Measurements from ENCODE around the gene CST3. TPM values are rescaled to one million over a fixed set of nuclear protein-coding genes. Genes with fewer than 3 reads are reported as not detected.

CST3 gene
- total RNA-seq, 1 donor from 2014 or later: 63.6 TPM

DNA sequence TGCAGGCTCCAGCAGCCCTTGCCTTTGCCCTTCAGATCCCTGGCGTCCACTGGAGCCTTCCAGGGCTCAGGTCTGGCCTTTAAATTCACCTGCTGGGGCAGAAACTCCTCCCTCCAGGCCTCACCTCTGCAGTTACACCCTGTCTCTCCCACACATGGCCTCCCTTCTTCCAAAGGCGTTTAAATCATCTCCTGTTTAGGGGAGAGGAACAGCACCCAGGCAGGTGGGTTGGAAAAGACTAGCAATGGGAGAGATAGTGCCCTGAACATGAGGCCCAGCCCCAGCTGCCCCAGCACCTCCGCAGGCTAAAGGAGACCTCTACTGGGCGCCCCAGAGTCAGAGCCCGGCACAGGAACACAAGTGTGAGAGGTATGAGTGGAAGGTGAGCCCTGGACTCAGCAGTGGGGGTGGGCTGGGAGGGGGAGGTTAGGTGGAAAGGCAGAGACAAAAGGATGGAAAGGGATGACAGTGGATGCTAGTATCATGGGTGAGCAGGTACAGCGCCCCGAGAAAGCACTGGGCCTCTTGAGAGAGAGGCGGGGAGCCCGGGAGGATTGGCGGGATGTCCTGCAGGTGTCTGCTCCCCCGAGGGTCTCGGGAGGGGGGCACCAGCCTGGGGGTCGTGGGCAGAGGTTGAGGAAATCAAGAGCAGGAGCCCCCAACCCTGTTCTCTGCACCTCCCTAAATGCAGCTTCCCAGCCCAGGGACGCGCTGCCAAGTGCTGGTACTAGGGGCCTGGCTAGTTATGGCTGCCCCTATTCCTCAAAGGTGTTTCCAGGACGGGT is 31.7 kb downstream of the CST3 start, which contains the start of gene CST9:
TSS of gene CST9 (minus strand) at position 51 of the 785 bp plus-strand sequence. CDS start 53 bp downstream, outside the sequence.
- FAIRE-seq (no peak), DNase-seq (ENCODE audit: low spot score in 2 of 2) (no peak)

DNA sequence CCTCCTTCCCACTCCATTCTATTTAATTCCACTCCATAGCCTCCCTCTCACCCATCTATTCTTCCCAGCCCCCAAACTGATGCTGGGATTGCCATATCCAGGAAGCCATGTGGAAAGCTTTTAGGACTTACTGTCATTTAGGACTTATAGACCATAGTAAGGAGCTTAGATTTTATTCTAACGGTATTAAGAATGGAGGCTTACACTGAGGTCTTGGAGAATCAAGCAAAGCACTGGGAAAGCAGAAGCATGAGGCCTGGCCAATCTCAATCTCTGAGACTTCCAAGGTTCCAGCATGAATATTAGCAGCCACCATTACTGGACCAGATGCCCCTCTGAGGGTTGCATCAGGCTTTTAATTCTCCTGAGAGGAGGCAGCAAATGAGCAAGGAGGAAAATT is 33.4 kb downstream of the CST3 start:
- no peak for FAIRE-seq

DNA sequence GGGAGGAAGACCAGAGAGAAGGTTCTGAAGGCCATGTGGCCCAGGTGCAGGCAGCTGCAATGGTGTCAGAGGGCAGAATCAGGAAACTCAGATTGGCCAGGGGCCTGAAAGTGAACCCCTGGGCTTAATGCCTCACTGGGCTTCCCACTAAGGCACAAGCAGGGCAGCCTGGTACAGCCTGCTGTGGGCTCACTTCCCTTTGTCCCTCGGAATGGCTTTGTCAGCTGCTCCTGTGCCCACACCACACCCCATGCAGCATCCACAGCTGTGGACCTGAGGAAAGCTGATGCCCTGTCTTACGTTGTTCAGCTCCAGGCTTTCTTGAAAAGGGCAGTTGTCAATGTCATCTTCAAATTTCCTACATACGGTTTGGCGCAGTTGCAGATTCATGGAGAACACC is 34.4 kb downstream of the CST3 start:
- no peak for FAIRE-seq

More for the DNA sequence above, 33.4 kb downstream of the CST3 start:
- no peak for DNase-seq (ENCODE audit: low spot score in 2 of 2)

DNA sequence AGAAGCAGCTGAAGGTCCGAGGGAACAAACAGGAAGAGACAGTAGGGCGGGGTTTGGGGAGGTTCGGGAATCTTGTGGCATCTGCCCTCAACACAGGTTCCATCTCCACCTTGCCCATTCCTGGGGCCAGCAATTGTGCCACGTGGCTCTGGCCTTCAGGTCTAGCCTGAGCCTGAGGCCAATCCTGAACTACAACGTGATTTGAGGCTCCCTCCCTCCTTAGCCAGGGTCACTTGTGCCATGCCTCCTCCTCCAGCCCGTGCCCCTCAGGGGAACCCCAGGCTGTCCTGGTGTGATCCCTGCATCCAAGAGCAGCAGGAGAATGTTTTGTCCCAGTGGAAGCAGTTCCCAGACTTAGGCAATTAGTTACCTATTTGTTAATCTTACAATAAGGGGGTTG is 35.1 kb downstream of the CST3 start:
- DNase-seq (ENCODE audit: low spot score in 2 of 2) (no peak), FAIRE-seq (no peak)

More for the DNA sequence above, 34.4 kb downstream of the CST3 start:
- DNase-seq (ENCODE audit: low spot score in 2 of 2): no peak

DNA sequence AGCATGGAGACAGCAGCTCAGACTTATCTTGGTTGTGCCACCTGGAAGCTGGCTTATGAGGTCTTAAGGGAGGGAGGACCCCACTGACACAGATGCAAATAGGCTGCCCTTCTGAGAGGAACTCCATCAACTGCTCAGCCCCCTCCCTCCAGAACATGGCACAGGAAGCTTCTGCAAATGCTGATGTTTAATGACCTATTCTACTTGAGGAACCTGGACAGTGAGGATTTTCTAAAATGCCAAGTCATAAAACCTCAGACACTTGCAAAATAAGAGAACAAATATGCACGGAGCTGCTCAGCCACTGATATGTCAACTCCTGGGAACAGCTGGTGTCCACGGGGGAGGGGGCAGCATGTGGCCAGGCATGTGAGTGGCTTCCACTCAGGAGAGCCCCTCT is 35.5 kb downstream of the CST3 start:
- DNase-seq (ENCODE audit: low spot score in 2 of 2): no peak
- FAIRE-seq: no peak

DNA sequence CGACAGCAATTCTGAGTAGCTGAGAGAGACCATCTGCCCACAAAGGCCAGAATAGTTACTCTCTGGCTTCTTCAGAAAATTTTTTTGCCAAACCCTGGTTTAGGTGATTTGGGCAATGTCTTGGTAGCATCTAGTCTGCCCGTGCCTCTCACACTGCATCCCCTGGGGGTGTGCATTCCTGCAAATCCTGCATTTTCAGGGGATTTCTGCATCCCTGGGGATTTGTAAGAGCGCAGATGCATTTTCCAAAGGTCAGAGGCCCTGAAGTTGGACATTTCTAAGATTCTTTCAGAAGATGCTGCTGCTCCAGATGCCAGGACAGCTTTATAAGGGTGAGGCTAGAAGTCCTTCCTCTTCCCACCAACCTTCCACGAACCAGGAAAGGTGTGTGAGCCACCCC is 36.0 kb downstream of the CST3 start:
- FAIRE-seq (no peak), DNase-seq (ENCODE audit: low spot score in 2 of 2) (no peak)

DNA sequence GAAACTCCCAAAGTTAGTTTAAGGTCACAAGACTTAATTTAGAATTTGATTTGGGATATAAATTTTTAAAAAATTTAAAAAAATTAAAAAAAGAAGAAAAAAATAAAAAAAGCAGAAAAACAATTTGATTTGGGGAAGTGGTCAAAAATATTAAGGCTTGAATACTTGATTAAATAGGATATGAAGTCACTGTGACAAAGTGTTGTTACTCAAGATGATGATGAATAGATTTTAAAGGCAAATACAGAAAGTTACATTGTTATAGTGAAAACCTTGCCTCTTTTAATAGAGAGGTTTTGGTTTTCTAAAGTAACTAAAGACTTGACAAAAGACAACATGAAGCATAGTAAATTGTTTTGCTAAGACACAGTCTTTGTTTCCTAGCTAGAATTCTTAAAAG is 39.3 kb downstream of the CST3 start:
- DNase-seq (ENCODE audit: low spot score in 2 of 2): no peak
- peak; percentile 82 for FAIRE-seq

DNA sequence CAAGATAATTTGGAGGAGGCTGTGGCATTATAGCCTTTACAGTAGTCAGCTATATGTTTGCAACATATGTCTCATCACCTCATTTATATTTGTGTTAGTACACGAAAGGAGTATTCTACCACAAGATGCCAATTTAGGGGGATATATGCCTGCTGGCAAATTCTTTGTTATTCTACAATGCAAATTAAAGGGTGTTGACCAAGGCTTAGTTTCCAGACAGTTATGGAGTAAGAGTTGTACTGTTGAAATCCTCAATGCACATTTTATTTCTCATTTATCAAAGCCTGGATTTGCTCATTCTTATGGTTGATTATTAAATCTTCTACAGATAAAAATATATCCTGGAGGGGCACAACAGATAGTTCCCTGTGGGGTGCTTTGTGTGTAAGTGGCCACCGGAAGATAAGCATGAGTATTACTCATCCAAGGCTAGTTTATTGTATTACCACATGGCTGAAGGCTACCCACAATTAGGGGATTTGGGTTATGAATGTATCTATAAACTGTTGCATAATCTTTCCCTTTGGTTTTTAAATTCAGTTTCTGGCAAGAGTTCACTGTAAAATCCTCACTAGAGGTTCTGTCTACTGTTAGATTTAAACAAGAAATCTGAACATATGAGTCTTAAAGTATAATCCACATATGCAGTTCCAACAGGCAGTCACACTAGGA is 41.0 kb downstream of the CST3 start:
- DNase-seq (ENCODE audit: low spot score in 2 of 2) (no peak), FAIRE-seq (no peak)

DNA sequence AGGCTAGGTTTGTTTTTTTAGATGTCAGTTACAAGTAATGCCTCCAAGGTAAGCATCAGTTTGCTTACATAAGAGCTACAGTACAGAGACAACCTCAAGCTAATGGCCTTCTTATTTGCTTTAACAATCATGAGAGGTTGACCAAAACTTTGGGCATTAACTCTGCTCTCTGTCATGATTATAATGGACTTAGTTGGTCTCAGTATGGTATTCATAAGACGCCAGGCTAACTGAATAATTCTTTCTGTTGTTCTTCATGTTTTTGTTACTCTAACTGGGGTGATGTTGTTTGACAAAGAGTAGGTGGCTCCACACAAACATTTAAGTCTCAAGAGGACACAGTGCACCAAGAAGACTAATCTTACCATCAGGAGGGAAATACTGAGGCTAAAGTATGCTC is 41.8 kb downstream of the CST3 start:
- DNase-seq (ENCODE audit: low spot score in 2 of 2) (no peak), FAIRE-seq (no peak)

DNA sequence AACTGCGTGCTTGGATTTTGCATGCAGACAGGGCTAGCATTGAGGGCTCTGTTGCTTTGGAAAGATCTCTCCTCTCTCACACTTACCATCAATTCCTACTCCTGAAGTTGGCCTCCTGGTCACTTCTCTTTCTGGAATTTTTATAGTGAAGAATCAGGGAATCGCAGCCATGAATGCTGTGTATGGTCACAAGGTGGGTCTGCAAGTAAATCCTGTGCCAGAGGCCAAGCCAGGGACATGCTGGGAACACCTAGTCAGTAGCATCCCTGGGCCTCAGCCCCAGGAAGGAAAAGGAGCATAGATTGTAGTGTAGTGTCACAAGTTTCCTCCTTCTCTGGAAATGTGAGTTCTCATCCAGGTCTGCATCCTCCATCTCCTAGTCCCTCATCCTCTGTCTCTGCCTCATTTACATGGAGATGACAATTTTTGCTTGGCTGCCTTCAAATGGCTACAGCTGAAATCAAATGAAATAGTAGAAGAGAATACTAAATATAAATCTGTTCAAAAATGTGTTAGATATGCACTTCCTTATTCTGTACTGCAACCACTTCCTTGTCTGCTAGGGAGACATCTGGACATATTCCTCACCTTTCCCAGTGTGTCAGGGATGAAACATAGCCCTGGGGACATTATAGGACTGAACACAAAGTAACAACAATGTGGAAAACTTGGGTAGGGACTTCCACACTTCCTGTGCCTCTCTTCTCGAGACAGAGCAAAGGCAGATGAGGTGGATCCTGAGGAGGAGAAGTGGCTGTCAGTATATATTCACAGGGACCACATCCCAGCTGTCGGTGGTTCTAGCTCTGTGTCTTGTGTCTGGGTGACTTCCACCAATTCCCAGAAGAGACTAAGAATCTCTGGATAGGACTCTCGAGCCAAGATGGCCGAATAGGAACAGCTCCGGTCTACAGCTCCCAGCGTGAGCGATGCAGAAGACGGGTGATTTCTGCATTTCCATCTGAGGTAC is 49.0 kb downstream of the CST3 start:
- no peak for DNase-seq (ENCODE audit: low spot score in 2 of 2)
- FAIRE-seq: no peak

DNA sequence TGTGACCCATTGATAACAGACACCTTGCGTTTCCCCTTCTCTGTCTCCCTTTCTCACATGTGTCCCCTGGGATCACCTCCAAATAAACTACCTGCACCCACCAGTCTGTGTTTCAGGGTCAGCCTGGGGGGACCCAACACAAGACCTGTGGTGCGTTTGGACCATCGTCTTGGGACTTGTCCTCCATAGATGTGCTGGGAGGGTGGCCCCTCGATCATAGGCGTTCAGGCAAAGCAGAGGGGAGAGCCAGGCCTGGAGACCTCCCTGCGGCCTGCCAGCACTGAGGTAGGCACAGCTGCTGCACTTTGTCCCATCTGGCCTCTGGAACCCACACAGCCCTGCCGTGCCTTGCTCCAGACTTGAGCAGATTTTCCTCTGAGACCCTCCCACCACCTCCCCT is 50.1 kb downstream of the CST3 start:
- no peak for FAIRE-seq
- no peak for DNase-seq (ENCODE audit: low spot score in 2 of 2)

DNA sequence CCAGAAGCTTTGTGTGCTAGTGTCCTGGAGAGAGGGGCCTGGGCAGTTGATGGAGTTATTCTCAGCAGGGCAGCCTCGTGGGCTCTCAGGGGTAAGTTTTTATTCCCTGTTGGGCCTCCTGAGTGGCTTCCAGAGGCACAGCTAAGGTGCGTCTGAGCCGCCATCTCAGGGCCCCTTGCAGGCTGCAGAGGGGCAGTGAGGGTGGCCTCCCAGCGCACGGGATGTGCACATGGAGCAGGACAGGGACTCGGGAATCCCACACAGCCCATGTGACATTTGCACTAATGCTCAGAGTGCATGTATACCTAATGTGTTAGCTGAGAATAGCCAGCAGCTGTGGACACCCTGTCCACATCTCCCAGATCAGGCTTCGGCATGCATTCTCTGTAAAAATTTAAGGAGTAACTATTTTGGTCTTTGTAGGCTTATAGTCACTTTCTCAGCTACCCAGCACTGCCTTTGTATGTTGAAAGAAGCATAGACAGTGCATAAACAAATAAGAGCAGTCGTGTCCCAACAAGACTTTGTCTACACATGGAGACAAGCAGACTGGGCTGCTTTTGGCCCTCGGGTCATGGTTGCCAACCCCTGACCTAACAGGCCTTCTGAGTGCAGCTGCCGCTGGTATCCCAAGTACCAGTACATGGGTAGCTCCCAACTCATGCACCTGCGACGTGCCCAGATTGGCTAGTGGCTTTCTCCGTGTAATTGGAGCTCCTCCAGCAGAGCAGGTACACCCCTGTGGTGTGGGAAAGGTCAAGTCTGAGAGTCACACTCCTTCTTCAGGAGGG is 50.8 kb downstream of the CST3 start:
- FAIRE-seq (no peak), DNase-seq (ENCODE audit: low spot score in 2 of 2) (no peak)

DNA sequence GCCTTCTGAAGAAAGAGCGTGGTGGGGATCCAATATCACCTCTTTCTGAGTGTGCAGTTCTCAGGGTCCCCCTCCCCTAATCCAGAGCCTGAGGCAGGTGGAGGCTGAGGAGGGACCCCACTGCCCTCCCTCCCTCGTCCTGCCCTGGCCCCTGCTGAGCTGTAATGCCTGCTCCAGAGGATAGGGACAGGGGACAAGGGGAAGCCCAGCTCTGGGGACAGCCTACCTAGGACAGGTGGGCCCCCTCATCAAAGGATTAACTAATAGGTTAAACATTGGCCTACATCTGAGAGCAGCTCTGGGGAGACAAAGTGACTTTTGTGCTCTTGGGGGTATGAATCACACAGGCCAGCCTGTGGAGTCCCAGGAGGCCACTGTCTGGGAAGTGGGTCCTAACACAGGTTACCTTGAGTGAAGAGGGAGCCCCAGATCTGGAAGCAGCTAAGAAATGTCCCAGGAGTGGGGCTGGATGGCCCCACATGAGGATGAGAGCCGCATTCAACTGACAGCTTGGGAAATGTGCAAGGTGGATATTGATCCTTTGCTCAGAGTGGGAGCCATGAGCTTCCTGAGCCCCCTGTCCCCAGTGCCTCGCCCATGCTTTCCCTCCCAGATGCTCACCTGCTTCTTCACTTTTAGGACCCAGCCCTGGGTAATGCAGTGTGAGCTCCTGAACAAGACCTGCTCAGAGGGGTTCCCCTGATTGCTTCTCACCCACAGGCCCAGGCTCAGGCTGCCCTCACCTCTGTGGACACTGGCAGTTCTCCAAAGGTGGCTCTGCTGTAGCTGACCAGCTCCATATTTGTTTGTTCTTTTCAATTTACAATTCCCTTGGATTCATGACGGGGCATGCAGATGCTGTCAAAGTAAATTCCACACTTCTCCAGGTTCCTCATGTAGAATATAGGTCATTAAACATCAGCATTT is 51.7 kb downstream of the CST3 start:
- FAIRE-seq (no peak), DNase-seq (ENCODE audit: low spot score in 2 of 2) (no peak)

DNA sequence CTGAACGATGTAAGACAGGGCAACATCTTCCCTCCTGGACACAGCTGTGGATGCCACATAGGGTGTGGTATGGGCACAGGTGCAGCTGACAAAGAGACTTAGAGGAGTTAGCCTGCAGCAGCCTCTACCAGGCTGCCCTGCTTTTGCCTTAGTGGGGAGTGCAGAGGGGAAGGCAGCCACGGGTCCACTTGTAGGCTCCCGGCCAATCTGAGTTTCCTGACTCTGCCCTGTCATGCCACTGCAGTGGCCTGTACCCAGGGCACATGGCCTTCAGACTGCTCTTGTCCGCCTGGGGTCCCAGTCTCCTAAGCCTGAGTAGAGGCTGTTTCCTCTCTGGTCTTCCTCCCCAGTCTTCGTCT is 52.3 kb downstream of the CST3 start:
- FAIRE-seq: no peak

DNA sequence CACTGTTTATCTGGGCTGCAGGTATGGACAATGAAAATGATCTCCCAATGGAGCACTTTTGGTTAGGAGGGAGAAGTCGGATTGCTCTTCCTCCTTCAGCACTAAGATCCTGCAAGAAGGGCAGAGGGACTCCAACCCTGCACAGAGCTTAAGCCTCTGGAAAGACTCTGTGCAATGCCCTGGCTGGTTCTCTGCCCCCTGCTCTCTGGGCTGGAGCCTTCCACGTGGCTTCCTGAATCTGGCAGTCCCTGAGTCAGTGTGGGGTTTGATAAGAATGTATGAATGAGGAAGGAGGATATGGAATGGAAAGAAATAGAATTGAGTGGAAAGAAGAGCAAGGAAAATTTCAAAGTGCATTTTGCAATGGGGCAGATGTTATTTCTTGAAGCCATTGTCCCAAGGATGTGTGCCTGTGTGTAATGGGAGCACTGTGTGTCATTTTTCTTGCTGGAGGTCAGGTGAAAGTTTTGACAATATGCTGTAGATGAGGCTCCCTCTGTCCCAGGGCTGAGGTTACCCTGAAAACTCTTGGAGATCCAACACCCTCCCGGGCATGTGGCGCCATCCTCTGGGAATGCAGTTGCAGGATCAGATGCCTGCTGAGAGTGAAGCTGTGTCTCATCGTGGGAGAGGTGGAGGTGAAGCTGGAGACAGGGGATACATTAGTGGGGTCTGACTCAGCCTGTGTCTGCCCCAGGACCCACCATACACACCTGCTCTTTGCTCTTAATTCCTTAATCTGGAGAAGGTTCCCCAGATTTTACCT is 53.1 kb downstream of the CST3 start:
- FAIRE-seq (no peak), DNase-seq (ENCODE audit: low spot score in 2 of 2) (no peak)

More for the DNA sequence above, 52.3 kb downstream of the CST3 start:
- DNase-seq (ENCODE audit: low spot score in 2 of 2): no peak
